Astrocyte (in vitro differentiated cells and primary cell): ENCODE measurements around the gene IL17RE.

Experiments used
- CTCF ChIP-seq: IDR thresholded peaks from 2 replicates; pipeline ENCODE4 v1.5.1; 2011; ENCODE audit warnings: low read depth, mild to moderate bottlenecking, inconsistent platforms, low read length, moderate library complexity; ENCODE audit not compliant: insufficient read depth
- EZH2 ChIP-seq: IDR thresholded peaks from 2 replicates; pipeline ENCODE4 v1.6.1; 2012; ENCODE audit warnings: mild to moderate bottlenecking, low read length, inconsistent platforms; ENCODE audit not compliant: insufficient read depth

- TF ChIP-seq EZH2, result no peak
- TF ChIP-seq CTCF, result no peak
Observed at GRCh38 chr3:9951598-9951961, 48.9 kb downstream of the IL17RE start.
